ENCODE results near the gene LRRC70.
"Not testable (repeated sequence)": the region's sequence is repeated elsewhere in the genome, so short reads cannot be mapped to it uniquely, and the experiment has no call there.

Gene LRRC70

DNA sequence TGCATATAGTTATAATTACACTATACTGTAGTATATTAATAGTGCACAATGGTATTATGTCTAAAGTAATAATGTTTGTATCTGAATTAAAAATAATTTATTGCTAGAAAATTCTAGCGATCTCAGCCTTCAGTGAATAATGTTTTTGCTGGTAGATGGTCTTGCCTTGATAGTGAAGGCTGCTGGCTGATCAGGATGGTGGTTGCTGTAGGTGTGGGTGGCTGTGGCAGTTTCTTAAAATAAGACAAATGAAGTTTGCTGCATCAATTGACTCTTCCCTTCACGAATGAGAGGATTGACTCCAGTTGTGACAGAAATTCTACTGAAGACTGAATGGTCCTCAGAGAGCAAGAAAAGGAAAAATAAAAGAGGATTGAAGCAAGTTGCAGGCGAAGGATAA lies 19.7 kb upstream of the LRRC70 start:
- Histone ChIP-seq H3K36me3 (ENCODE audit: control insufficient read depth, insufficient read depth, low read length) (no peaks in the 10 kb centered on the region; the same call in 1 of the 2 replicates), H3K27me3 (replicated peaks; ENCODE audit: control insufficient read depth, insufficient read depth, low read length) (no peaks in the 10 kb centered on the region), H3K4me3 (replicated peaks; ENCODE audit: low read depth, low read length) (no peak overlapping the region)
- no peak for DNase-seq (ENCODE audit: extremely low read depth, insufficient read length)
- TF ChIP-seq, protein P1, sequence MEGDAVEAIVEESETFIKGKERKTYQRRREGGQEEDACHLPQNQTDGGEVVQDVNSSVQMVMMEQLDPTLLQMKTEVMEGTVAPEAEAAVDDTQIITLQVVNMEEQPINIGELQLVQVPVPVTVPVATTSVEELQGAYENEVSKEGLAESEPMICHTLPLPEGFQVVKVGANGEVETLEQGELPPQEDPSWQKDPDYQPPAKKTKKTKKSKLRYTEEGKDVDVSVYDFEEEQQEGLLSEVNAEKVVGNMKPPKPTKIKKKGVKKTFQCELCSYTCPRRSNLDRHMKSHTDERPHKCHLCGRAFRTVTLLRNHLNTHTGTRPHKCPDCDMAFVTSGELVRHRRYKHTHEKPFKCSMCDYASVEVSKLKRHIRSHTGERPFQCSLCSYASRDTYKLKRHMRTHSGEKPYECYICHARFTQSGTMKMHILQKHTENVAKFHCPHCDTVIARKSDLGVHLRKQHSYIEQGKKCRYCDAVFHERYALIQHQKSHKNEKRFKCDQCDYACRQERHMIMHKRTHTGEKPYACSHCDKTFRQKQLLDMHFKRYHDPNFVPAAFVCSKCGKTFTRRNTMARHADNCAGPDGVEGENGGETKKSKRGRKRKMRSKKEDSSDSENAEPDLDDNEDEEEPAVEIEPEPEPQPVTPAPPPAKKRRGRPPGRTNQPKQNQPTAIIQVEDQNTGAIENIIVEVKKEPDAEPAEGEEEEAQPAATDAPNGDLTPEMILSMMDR (IDR thresholded peaks at IDR 0.05; ENCODE audit: insufficient read depth, low read length, poor library complexity, severe bottlenecking), result no peak

DNA sequence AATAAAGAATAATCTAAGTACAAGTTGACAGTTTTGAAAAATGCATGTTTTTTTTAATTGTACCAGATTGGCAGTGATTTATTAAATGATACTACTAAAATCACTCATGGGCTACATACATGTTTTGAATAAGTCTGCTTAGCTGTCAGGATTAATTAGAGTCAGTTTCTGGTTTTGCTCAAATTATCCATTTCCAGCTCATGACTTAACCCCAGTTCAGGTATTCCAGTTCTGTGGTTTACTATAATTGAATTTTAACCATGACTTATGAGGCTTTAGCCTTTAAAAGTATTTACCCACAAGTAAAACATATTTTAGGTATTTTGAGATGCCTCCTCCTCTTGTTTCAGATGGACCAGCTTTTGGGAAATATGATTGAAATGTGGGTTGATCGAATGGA lies 17.8 kb upstream of the LRRC70 start:
- H3K36me3 ChIP-seq (ENCODE audit: control insufficient read depth, insufficient read depth, low read length), result no peaks in the 10 kb centered on the region; the same call in 1 of the 2 replicates
- H3K27me3 ChIP-seq (replicated peaks; ENCODE audit: control insufficient read depth, insufficient read depth, low read length), result no peaks in the 10 kb centered on the region
- H3K4me3 ChIP-seq (replicated peaks; ENCODE audit: low read depth, low read length), result no peak overlapping the region
- DNase-seq (ENCODE audit: extremely low read depth, insufficient read length), result no peak
- TF ChIP-seq, protein P1 (IDR thresholded peaks at IDR 0.05; ENCODE audit: insufficient read depth, low read length, poor library complexity, severe bottlenecking), result no peak

DNA sequence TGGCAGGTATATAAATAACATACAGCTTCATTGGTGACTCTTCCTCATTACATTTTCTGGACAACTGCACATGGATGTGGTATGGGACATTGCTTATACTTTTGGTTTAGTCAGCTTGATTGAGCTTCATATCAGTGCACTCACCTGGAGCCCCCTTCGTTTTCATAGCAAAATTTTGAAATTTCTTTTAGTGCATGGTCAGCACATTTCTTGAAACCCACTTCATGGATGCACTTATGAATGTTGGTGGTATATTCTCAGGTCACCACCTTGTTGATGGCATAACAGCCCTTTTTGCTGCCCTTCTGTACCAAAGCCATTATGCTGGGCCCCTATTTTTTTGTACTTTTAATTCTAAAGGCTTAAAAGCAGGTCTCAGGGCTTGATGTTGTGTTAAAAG lies 16.7 kb upstream of the LRRC70 start:
- Histone ChIP-seq H3K36me3 (ENCODE audit: control insufficient read depth, insufficient read depth, low read length) (peaks cover 2% of the 10 kb centered on the region; the same call in 1 of the 2 replicates), H3K27me3 (replicated peaks; ENCODE audit: control insufficient read depth, insufficient read depth, low read length) (no peaks in the 10 kb centered on the region), H3K4me3 (replicated peaks; ENCODE audit: low read depth, low read length) (no peak overlapping the region)
- no peak for DNase-seq (ENCODE audit: extremely low read depth, insufficient read length)
- TF ChIP-seq, protein P1 (IDR thresholded peaks at IDR 0.05; ENCODE audit: insufficient read depth, low read length, poor library complexity, severe bottlenecking), result no peak

- TF ChIP-seq, protein P1 (IDR thresholded peaks at IDR 0.05; ENCODE audit: insufficient read depth, low read length, poor library complexity, severe bottlenecking), result peak; percentile 4
- peaks cover 3% of the 10 kb centered on the region for H3K36me3 ChIP-seq (ENCODE audit: control insufficient read depth, insufficient read depth, low read length)
- no peak overlapping the region for H3K4me3 ChIP-seq (replicated peaks; ENCODE audit: low read depth, low read length)
- DNase-seq (ENCODE audit: extremely low read depth, insufficient read length), result no peak
- H3K27me3 ChIP-seq (replicated peaks; ENCODE audit: control insufficient read depth, insufficient read depth, low read length), result no peaks in the 10 kb centered on the region
Observed at GRCh38 chr5:62562867-62563266, 15.8 kb upstream of the LRRC70 start.

DNA sequence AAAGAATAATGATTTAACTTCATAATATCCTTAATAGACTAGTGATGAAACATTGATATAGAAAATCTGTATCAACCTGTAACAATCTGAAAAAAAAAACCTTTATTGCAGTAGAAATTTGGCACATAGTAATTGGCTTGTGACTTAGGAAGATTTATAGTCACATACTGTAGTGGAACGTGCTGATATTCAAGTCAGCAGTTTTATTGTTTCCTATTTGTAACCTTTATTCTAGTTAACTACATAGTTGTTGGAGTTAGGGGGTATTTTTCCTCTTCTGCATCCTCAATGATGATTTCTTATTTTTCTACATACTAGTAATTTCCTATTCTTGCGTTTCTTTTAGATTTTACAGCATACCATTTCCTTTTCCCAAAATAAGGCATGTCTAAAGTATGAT lies 14.5 kb upstream of the LRRC70 start:
- Histone ChIP-seq H3K36me3 (ENCODE audit: control insufficient read depth, insufficient read depth, low read length) (peaks cover 3% of the 10 kb centered on the region), H3K4me3 (replicated peaks; ENCODE audit: low read depth, low read length) (no peak overlapping the region), H3K27me3 (replicated peaks; ENCODE audit: control insufficient read depth, insufficient read depth, low read length) (no peaks in the 10 kb centered on the region)
- DNase-seq (ENCODE audit: extremely low read depth, insufficient read length), result no peak
- TF ChIP-seq, protein P1 (IDR thresholded peaks at IDR 0.05; ENCODE audit: insufficient read depth, low read length, poor library complexity, severe bottlenecking), result no peak

GRCh38 chr5:62565740-62566139 lies 12.9 kb upstream of the LRRC70 start:
- H3K27me3 ChIP-seq (replicated peaks; ENCODE audit: control insufficient read depth, insufficient read depth, low read length); H3K4me3 ChIP-seq (replicated peaks; ENCODE audit: low read depth, low read length); DNase-seq (ENCODE audit: extremely low read depth, insufficient read length); H3K36me3 ChIP-seq (ENCODE audit: control insufficient read depth, insufficient read depth, low read length): not testable (repeated sequence)

Measured in GM06990 (cell line).